HepG2 (cell line): ENCODE results near the gene TNNT1. TPM values are rescaled to one million over a fixed set of nuclear protein-coding genes. Genes with fewer than 3 reads are reported as not detected.

Experiments used
- FOXK1 ChIP-seq: sonication (generic); formaldehyde crosslinking; IDR thresholded peaks from 2 replicates; pipeline ENCODE4 v1.4.0; 2020; ENCODE audit warnings: low read depth, missing genetic modification reagents, borderline replicate concordance
- GABPB1 ChIP-seq: IDR thresholded peaks from 2 replicates; pipeline ENCODE4 v1.6.1; 2016; ENCODE audit warnings: mild to moderate bottlenecking, missing genetic modification reagents, moderate library complexity, missing compliant biosample characterization
- KLF13 ChIP-seq: sonication (generic); formaldehyde crosslinking; IDR thresholded peaks from 2 replicates; pipeline ENCODE4 v1.4.0; 2020; ENCODE audit warnings: mild to moderate bottlenecking, missing genetic modification reagents
- MYNN ChIP-seq: sonication (generic); formaldehyde crosslinking; IDR thresholded peaks from 2 replicates; pipeline ENCODE4 v1.4.0; 2020; ENCODE audit warnings: mild to moderate bottlenecking, low read depth, missing genetic modification reagents
- NR2C2 ChIP-seq: sonication (generic); formaldehyde crosslinking; IDR thresholded peaks from 2 replicates; pipeline ENCODE4 v1.4.0; 2020; ENCODE audit warnings: missing genetic modification reagents, mild to moderate bottlenecking, moderate library complexity, borderline replicate concordance
- PTBP1 ChIP-seq: fragments of 200-400 bp; formaldehyde crosslinking; IDR thresholded peaks from 2 replicates; pipeline ENCODE4 v1.6.1; 2018; ENCODE audit warnings: low read length, low read depth; ENCODE audit not compliant: poor library complexity, severe bottlenecking
- TARDBP ChIP-seq: sonication (generic); formaldehyde crosslinking; IDR thresholded peaks from 2 replicates; pipeline ENCODE4 v1.8.0; 2022; ENCODE audit warnings: mild to moderate bottlenecking, missing genetic modification reagents
- ZNF296 ChIP-seq: sonication (generic); formaldehyde crosslinking; conservative IDR thresholded peaks from 2 replicates; pipeline ENCODE4 v1.5.0; 2020; ENCODE audit warnings: mild to moderate bottlenecking, missing genetic modification reagents
- ZNF329 ChIP-seq: sonication (generic); formaldehyde crosslinking; IDR thresholded peaks from 2 replicates; pipeline ENCODE4 v1.9.0; 2021; ENCODE audit warnings: low read depth, mild to moderate bottlenecking, missing genetic modification reagents
- ZNF33B ChIP-seq: sonication (generic); formaldehyde crosslinking; IDR thresholded peaks from 2 replicates; pipeline ENCODE4 v1.5.1; 2020; ENCODE audit warnings: mild to moderate bottlenecking, missing genetic modification reagents
- ZNF383 ChIP-seq: sonication (generic); formaldehyde crosslinking; IDR thresholded peaks from 2 replicates; pipeline ENCODE4 v1.4.0; 2020; ENCODE audit warnings: missing genetic modification reagents, mild to moderate bottlenecking, borderline replicate concordance
- ZNF460 ChIP-seq: sonication (generic); formaldehyde crosslinking; IDR thresholded peaks from 2 replicates; pipeline ENCODE4 v1.5.1; 2020; ENCODE audit warnings: missing genetic modification reagents, mild to moderate bottlenecking, borderline replicate concordance
- ZNF788 ChIP-seq: sonication (generic); formaldehyde crosslinking; IDR thresholded peaks from 2 replicates; pipeline ENCODE4 v1.5.0; 2020; ENCODE audit warnings: mild to moderate bottlenecking, missing genetic modification reagents, borderline replicate concordance
- ZSCAN29 ChIP-seq: sonication (generic); formaldehyde crosslinking; conservative IDR thresholded peaks from 2 replicates; pipeline ENCODE4 v1.4.0; 2020; ENCODE audit warnings: mild to moderate bottlenecking, missing genetic modification reagents
- polyA plus RNA-seq, 8 experiments: library from polyadenylated mRNA; depleted of rRNA in 3 of 8; stranded (reverse) in 7 of 8; unstranded in 1 of 8; fragments of >200 nt; fragmentation: Illumina TruSeq in 4 of 8; extraction: Trizol in 4 of 8; gene quantifications; 2 replicates each; pipeline versions ENCODE4 v1.2.1 to v1.2.3, GENCODE V29; 2011 to 2016; ENCODE audit warnings: low read depth in 4 of 8, missing spikeins in 1 of 8, mixed read lengths in 1 of 8; ENCODE audit not compliant: insufficient read depth in 1 of 8
- total RNA-seq, 5 experiments: library from RNA; depleted of rRNA; stranded (reverse); fragments of >200 nt; fragmentation: Illumina TruSeq; extraction: Trizol; gene quantifications; 2 replicates each; pipeline ENCODE4 v1.2.3, GENCODE V29; 2016; ENCODE audit warnings: low read depth in 1 of 5
- TF ChIP-seq, protein P1 (sequence below): sonication (generic); formaldehyde crosslinking; IDR thresholded peaks from 2 replicates; pipeline ENCODE4 v1.5.0; 2020; ENCODE audit warnings: missing genetic modification reagents
- TF ChIP-seq, protein P2 (sequence below): IDR thresholded peaks from 2 replicates; pipeline ENCODE4 v1.6.1; 2016; ENCODE audit warnings: low read depth, control low read depth
- TF ChIP-seq, protein P3 (sequence below): sonication (generic); formaldehyde crosslinking; IDR thresholded peaks from 2 replicates; pipeline ENCODE4 v1.4.0; 2020; ENCODE audit warnings: missing genetic modification reagents
- TF ChIP-seq, protein P4 (sequence below): sonication (generic); formaldehyde crosslinking; IDR thresholded peaks from 2 replicates; pipeline ENCODE4 v1.5.1; 2020; ENCODE audit warnings: missing genetic modification reagents, mild to moderate bottlenecking, borderline replicate concordance
- TF ChIP-seq, protein P5 (sequence below): sonication (generic); formaldehyde crosslinking; IDR thresholded peaks from 2 replicates; pipeline ENCODE4 v1.5.0; 2020; ENCODE audit warnings: mild to moderate bottlenecking, missing genetic modification reagents

TNNT1 gene
- total and polyA plus RNA-seq, 2 of the 13 experiments (the other 11 are each of a cell fraction or from before 2014, with no cell fraction given), result 1.3 to 2.4 TPM

DNA sequence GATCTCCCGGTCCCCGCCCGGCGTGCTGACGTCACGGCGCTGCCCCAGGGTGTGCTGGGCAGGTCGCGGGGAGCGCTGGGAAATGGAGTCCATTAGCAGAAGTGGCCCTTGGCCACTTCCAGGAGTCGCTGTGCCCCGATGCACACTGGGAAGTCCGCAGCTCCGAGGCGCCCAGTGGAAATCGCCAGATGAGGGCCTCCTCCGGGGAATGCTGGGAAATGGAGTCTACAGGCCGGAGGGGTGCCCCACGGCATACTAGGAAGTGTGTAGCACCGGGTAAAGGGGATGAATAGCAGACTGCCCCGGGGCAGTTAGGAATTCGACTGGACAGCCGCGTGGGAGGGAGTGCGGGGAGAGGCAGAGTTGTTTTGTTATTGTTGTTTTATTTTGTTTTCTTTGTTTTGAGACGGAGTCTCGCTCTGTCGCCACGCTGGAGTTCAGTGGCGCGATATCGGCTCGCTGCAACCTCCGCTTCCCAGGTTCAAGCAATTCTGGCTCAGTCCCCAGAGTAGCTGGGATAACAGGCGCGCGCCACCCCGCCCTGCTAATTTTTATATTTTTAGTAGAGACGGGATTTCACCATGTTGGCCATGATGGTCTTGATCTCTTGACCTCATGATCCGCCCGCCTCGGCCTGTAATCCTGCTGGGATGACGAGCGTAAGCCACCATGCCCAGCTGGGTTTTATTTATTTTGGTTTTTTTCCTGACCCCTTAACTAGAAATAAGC is 31.2 kb downstream of the TNNT1 start (continued):
- TF ChIP-seq, protein P1, sequence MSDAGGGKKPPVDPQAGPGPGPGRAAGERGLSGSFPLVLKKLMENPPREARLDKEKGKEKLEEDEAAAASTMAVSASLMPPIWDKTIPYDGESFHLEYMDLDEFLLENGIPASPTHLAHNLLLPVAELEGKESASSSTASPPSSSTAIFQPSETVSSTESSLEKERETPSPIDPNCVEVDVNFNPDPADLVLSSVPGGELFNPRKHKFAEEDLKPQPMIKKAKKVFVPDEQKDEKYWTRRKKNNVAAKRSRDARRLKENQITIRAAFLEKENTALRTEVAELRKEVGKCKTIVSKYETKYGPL (CRISPR knock-in tag), result no peak
- TF ChIP-seq MYNN (no peak), NR2C2 (CRISPR knock-in tag) (peak; percentile 69; the same call in 1 of the 2 replicates), FOXK1 (peak; percentile 78; the same call in 1 of the 2 replicates), ZNF296 (CRISPR knock-in tag) (no peak), KLF13 (no peak), ZNF33B (CRISPR knock-in tag) (no peak), ZNF329 (CRISPR knock-in tag) (no peak), GABPB1 (CRISPR knock-in tag) (peak; percentile 93), ZNF788 (CRISPR knock-in tag) (peak; percentile 38; the same call in 1 of the 2 replicates), ZNF460 (CRISPR knock-in tag) (no peak), TARDBP (peak; percentile 62), ZSCAN29 (CRISPR knock-in tag) (no peak), ZNF383 (CRISPR knock-in tag) (peak; percentile 23; the same call in 1 of the 2 replicates), PTBP1 (no peak)
- TF ChIP-seq, protein P2, sequence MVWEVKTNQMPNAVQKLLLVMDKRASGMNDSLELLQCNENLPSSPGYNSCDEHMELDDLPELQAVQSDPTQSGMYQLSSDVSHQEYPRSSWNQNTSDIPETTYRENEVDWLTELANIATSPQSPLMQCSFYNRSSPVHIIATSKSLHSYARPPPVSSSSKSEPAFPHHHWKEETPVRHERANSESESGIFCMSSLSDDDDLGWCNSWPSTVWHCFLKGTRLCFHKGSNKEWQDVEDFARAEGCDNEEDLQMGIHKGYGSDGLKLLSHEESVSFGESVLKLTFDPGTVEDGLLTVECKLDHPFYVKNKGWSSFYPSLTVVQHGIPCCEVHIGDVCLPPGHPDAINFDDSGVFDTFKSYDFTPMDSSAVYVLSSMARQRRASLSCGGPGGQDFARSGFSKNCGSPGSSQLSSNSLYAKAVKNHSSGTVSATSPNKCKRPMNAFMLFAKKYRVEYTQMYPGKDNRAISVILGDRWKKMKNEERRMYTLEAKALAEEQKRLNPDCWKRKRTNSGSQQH (CRISPR knock-in tag), result no peak
- TF ChIP-seq, protein P3, sequence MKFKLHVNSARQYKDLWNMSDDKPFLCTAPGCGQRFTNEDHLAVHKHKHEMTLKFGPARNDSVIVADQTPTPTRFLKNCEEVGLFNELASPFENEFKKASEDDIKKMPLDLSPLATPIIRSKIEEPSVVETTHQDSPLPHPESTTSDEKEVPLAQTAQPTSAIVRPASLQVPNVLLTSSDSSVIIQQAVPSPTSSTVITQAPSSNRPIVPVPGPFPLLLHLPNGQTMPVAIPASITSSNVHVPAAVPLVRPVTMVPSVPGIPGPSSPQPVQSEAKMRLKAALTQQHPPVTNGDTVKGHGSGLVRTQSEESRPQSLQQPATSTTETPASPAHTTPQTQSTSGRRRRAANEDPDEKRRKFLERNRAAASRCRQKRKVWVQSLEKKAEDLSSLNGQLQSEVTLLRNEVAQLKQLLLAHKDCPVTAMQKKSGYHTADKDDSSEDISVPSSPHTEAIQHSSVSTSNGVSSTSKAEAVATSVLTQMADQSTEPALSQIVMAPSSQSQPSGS (CRISPR knock-in tag), result peak; percentile 86
- TF ChIP-seq, protein P4, sequence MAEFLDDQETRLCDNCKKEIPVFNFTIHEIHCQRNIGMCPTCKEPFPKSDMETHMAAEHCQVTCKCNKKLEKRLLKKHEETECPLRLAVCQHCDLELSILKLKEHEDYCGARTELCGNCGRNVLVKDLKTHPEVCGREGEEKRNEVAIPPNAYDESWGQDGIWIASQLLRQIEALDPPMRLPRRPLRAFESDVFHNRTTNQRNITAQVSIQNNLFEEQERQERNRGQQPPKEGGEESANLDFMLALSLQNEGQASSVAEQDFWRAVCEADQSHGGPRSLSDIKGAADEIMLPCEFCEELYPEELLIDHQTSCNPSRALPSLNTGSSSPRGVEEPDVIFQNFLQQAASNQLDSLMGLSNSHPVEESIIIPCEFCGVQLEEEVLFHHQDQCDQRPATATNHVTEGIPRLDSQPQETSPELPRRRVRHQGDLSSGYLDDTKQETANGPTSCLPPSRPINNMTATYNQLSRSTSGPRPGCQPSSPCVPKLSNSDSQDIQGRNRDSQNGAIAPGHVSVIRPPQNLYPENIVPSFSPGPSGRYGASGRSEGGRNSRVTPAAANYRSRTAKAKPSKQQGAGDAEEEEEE, result no peak
- TF ChIP-seq, protein P5, sequence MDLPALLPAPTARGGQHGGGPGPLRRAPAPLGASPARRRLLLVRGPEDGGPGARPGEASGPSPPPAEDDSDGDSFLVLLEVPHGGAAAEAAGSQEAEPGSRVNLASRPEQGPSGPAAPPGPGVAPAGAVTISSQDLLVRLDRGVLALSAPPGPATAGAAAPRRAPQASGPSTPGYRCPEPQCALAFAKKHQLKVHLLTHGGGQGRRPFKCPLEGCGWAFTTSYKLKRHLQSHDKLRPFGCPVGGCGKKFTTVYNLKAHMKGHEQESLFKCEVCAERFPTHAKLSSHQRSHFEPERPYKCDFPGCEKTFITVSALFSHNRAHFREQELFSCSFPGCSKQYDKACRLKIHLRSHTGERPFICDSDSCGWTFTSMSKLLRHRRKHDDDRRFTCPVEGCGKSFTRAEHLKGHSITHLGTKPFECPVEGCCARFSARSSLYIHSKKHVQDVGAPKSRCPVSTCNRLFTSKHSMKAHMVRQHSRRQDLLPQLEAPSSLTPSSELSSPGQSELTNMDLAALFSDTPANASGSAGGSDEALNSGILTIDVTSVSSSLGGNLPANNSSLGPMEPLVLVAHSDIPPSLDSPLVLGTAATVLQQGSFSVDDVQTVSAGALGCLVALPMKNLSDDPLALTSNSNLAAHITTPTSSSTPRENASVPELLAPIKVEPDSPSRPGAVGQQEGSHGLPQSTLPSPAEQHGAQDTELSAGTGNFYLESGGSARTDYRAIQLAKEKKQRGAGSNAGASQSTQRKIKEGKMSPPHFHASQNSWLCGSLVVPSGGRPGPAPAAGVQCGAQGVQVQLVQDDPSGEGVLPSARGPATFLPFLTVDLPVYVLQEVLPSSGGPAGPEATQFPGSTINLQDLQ (CRISPR knock-in tag), result no peak
